H9 (cell line): Measurements from ENCODE around the gene TBC1D22A. TPM values are rescaled to one million over a fixed set of nuclear protein-coding genes. Genes with fewer than 3 reads are reported as not detected.

ENCODE experiments used
- DNase-seq: peaks from one replicate; pipeline ENCODE4 v3.0.0-alpha.2; 2017
- H2AFZ ChIP-seq: one replicate; pipeline ENCODE4 v1.6.1; 2013; ENCODE audit warnings: mild to moderate bottlenecking, low read length, control low read depth, moderate library complexity
- H2AK5ac ChIP-seq: 2 replicates; pipeline ENCODE4 v1.6.1; 2013; ENCODE audit warnings: low read length, control low read depth, mixed read lengths; ENCODE audit not compliant: insufficient read length
- H2BK120ac ChIP-seq: one replicate; pipeline ENCODE4 v1.6.1; 2013; ENCODE audit warnings: low read depth, mild to moderate bottlenecking, low read length, control low read depth, inconsistent platforms; ENCODE audit not compliant: poor library complexity, severe bottlenecking
- H2BK12ac ChIP-seq: 2 replicates; pipeline ENCODE4 v1.6.1; 2013; ENCODE audit warnings: low read length, control low read depth, mixed read lengths, low read depth; ENCODE audit not compliant: insufficient read length
- H2BK15ac ChIP-seq: 2 replicates; pipeline ENCODE4 v1.6.1; 2013; ENCODE audit warnings: low read depth, low read length, control low read depth
- H2BK20ac ChIP-seq: one replicate; pipeline ENCODE4 v1.6.1; 2013; ENCODE audit warnings: low read depth, mild to moderate bottlenecking, low read length, control low read depth, inconsistent platforms; ENCODE audit not compliant: poor library complexity, severe bottlenecking
- H2BK5ac ChIP-seq: 2 replicates; pipeline ENCODE4 v1.6.1; 2013; ENCODE audit warnings: low read length, control low read depth, mixed read lengths; ENCODE audit not compliant: insufficient read length
- H3K14ac ChIP-seq: 2 replicates; pipeline ENCODE4 v1.6.1; 2013; ENCODE audit warnings: low read length, control low read depth; ENCODE audit not compliant: insufficient read depth
- H3K18ac ChIP-seq: 2 replicates; pipeline ENCODE4 v1.6.1; 2013; ENCODE audit warnings: low read depth, mild to moderate bottlenecking, mixed read lengths, low read length, control low read depth; ENCODE audit not compliant: insufficient read length
- H3K23ac ChIP-seq: 2 replicates; pipeline ENCODE4 v1.6.1; 2013; ENCODE audit warnings: low read length, control low read depth, mixed read lengths, low read depth; ENCODE audit not compliant: insufficient read length
- H3K23me2 ChIP-seq: 2 replicates; pipeline ENCODE4 v1.6.1; 2013; ENCODE audit warnings: low read depth, mild to moderate bottlenecking, mixed read lengths, low read length, control low read depth; ENCODE audit not compliant: insufficient read length, poor library complexity, severe bottlenecking
- H3K27ac ChIP-seq: 2 replicates; pipeline ENCODE4 v1.5.1; 2013; ENCODE audit warnings: low read length, control low read depth, mixed read lengths, low read depth; ENCODE audit not compliant: insufficient read length
- H3K27me3 ChIP-seq: 2 replicates; pipeline ENCODE4 v1.6.1; 2013; ENCODE audit warnings: low read length, control low read depth, inconsistent platforms; ENCODE audit not compliant: insufficient read depth
- H3K4ac ChIP-seq: 2 replicates; pipeline ENCODE4 v1.6.1; 2013; ENCODE audit warnings: low read depth, mild to moderate bottlenecking, control low read depth, inconsistent platforms, low read length, moderate library complexity
- H3K4me1 ChIP-seq: 2 replicates; pipeline ENCODE4 v1.6.1; 2013; ENCODE audit warnings: low read length, control low read depth, inconsistent platforms; ENCODE audit not compliant: insufficient read depth
- H3K4me2 ChIP-seq: 2 replicates; pipeline ENCODE4 v1.6.1; 2013; ENCODE audit warnings: low read length, control low read depth, mixed read lengths; ENCODE audit not compliant: insufficient read length, insufficient read depth
- H3K56ac ChIP-seq: 2 replicates; pipeline ENCODE4 v1.6.1; 2013; ENCODE audit warnings: low read depth, mild to moderate bottlenecking, mixed read lengths, low read length, control low read depth; ENCODE audit not compliant: insufficient read length
- H3K79me1 ChIP-seq: 2 replicates; pipeline ENCODE4 v1.6.1; 2013; ENCODE audit warnings: low read depth, mild to moderate bottlenecking, moderate library complexity, low read length, control low read depth, inconsistent platforms; ENCODE audit not compliant: insufficient read depth, poor library complexity, severe bottlenecking
- H3K79me2 ChIP-seq: 2 replicates; pipeline ENCODE4 v1.6.1; 2013; ENCODE audit warnings: low read length, control low read depth, inconsistent platforms; ENCODE audit not compliant: insufficient read depth
- H3K9ac ChIP-seq: 2 replicates; pipeline ENCODE4 v1.6.1; 2013; ENCODE audit warnings: low read length, control low read depth, mixed read lengths; ENCODE audit not compliant: insufficient read length; ENCODE audit errors: extremely low read depth
- H3K9me3 ChIP-seq: one replicate; pipeline ENCODE4 v1.6.1; 2013; ENCODE audit warnings: low read depth, low read length, inconsistent platforms; ENCODE audit not compliant: control insufficient read depth
- H3T11ph ChIP-seq: one replicate; pipeline ENCODE4 v1.6.1; 2013; ENCODE audit warnings: mild to moderate bottlenecking, low read length, control low read depth, inconsistent platforms
- H4K20me1 ChIP-seq: one replicate; pipeline ENCODE4 v1.6.1; 2013; ENCODE audit not compliant: control insufficient read depth, insufficient read length, insufficient read depth
- H4K5ac ChIP-seq: 2 replicates; pipeline ENCODE4 v1.6.1; 2013; ENCODE audit warnings: low read depth, mild to moderate bottlenecking, mixed read lengths, low read length, control low read depth; ENCODE audit not compliant: insufficient read length
- H4K8ac ChIP-seq: replicated peaks from 2 replicates; pipeline ENCODE4 v1.6.1; 2013; ENCODE audit warnings: low read length, control low read depth, mixed read lengths, low read depth; ENCODE audit not compliant: insufficient read length
- H4K91ac ChIP-seq: 2 replicates; pipeline ENCODE4 v1.6.1; 2013; ENCODE audit warnings: low read depth, mild to moderate bottlenecking, moderate library complexity, mixed read lengths, low read length, control low read depth; ENCODE audit not compliant: insufficient read length
- H3K27ac Mint-ChIP-seq, 3 experiments: 2 replicates in 2 of 3; 3 replicates in 1 of 3; pipeline ENCODE4 v1.8.0; 2020 to 2021; ENCODE audit warnings: mixed read lengths in 3 of 3, mild to moderate bottlenecking in 1 of 3, moderate library complexity in 1 of 3
- H3K27me3 Mint-ChIP-seq: 2 replicates; pipeline ENCODE4 v1.8.0; 2021; ENCODE audit warnings: low read depth, mild to moderate bottlenecking, moderate library complexity, mixed read lengths
- H3K36me3 Mint-ChIP-seq, 3 experiments: 2 replicates in 2 of 3; 3 replicates in 1 of 3; pipeline ENCODE4 v1.8.0; 2020 to 2021; ENCODE audit warnings: low read depth in 3 of 3, mixed read lengths in 3 of 3; ENCODE audit not compliant: insufficient read depth in 1 of 3
- H3K4me1 Mint-ChIP-seq, 2 experiments: 2 replicates each; pipeline ENCODE4 v1.8.0; 2020; ENCODE audit warnings: mixed read lengths in 2 of 2
- H3K4me3 Mint-ChIP-seq, 2 experiments: 2 replicates in 1 of 2; 3 replicates in 1 of 2; pipeline ENCODE4 v1.8.0; 2020 to 2021; ENCODE audit warnings: mild to moderate bottlenecking in 2 of 2, mixed read lengths in 2 of 2, moderate library complexity in 1 of 2
- H3K9me3 Mint-ChIP-seq, 2 experiments: 2 replicates in 1 of 2; 3 replicates in 1 of 2; pipeline ENCODE4 v1.8.0; 2020; ENCODE audit warnings: mild to moderate bottlenecking in 2 of 2, mixed read lengths in 2 of 2, moderate library complexity in 1 of 2
- CTCF ChIP-seq: fragments of 200-600 bp; sonication (generic); conservative IDR thresholded peaks from 3 replicates; pipeline ENCODE4 v1.8.0; 2021; ENCODE audit warnings: antibody characterized with exemption, mild to moderate bottlenecking
- WGBS: extraction: QIAGEN DNeasy Blood & Tissue Kit; methylation state at CpG from one replicate; pipeline ENCODE4 v1.1.7; 2013; ENCODE audit warnings: missing lambda C conversion rate, low lambda C conversion rate, mixed read lengths; ENCODE audit not compliant: insufficient read length; ENCODE audit errors: extremely low coverage; 5-methylcytosine and 5-hydroxymethylcytosine counted together
- total RNA-seq: library from RNA; stranded (reverse); gene quantifications from 2 replicates; pipeline ENCODE4 v1.2.1, GENCODE V29; 2021

TBC1D22A gene
- total RNA-seq, 1 experiment from 2014 or later, result 20.8 TPM

GRCh38 chr22:47095395-47096122, 333.1 kb downstream of the TBC1D22A start:
- H3K4me2 ChIP-seq, result no peak overlapping the region

More at GRCh38 chr22:47095395-47096122, 333.1 kb downstream of the TBC1D22A start:
- Histone ChIP-seq H2BK15ac (no peak overlapping the region), H2BK120ac (no peak overlapping the region), H3K4ac (no peak overlapping the region), H2BK20ac (no peak overlapping the region), H3T11ph (no peak overlapping the region), H3K79me2 (no peaks in the 10 kb centered on the region), H4K20me1 (no peaks in the 10 kb centered on the region), H3K4me1 (no peaks in the 10 kb centered on the region; the same call in 1 of the 2 replicates), H3K14ac (no peak overlapping the region; the same call in 1 of the 2 replicates), H3K27ac (no peak overlapping the region), H4K5ac (no peak overlapping the region), H3K9me3 (peaks cover 6% of the 10 kb centered on the region), H3K18ac (no peak overlapping the region), H2AFZ (no peak overlapping the region), H3K56ac (no peak overlapping the region), H4K8ac (no peak overlapping the region), H3K79me1 (no peaks in the 10 kb centered on the region), H3K23ac (no peak overlapping the region), H2BK12ac (no peak overlapping the region), H3K9ac (no peak overlapping the region), H3K27me3 (no peaks in the 10 kb centered on the region), H2AK5ac (no peak overlapping the region), H4K91ac (no peak overlapping the region), H2BK5ac (no peak overlapping the region), H3K23me2 (peaks cover 4% of the 10 kb centered on the region)
- no peak for TF ChIP-seq CTCF
- no CpG with 5 or more reads among the region's 5 CpGs for WGBS
- peaks cover 5 to 15% (median 13%) of the 10 kb centered on the region in 3 experiments for H3K36me3 Mint-ChIP-seq
- peaks cover 5% of the 10 kb centered on the region for H3K27me3 Mint-ChIP-seq
- no peak overlapping the region for H3K27ac Mint-ChIP-seq
- DNase-seq, result no peak
- H3K4me3 Mint-ChIP-seq, result no peak overlapping the region
- H3K9me3 Mint-ChIP-seq, result peaks cover 9 to 23% of the 10 kb centered on the region in 2 experiments; a peak in 4 of 5 replicates
- H3K4me1 Mint-ChIP-seq, result peaks cover 51 to 52% of the 10 kb centered on the region in 2 experiments
